HepG2 (cell line): ENCODE results near the gene NPC1. TPM values are rescaled to one million over a fixed set of nuclear protein-coding genes. Genes with fewer than 3 reads are reported as not detected.

Source experiments
- ARNTL ChIP-seq: sonication (generic); formaldehyde crosslinking; IDR thresholded peaks from 2 replicates; pipeline ENCODE4 v1.4.0; 2020; ENCODE audit warnings: mild to moderate bottlenecking, missing genetic modification reagents
- CHCHD3 ChIP-seq: sonication (generic); formaldehyde crosslinking; IDR thresholded peaks from 2 replicates; pipeline ENCODE4 v1.8.0; 2022; ENCODE audit warnings: mild to moderate bottlenecking, missing genetic modification reagents, moderate library complexity
- HOXA7 ChIP-seq: sonication (generic); formaldehyde crosslinking; IDR thresholded peaks from 2 replicates; pipeline ENCODE4 v1.8.1; 2022; ENCODE audit warnings: mild to moderate bottlenecking, missing genetic modification reagents, moderate library complexity
- HOXA9 ChIP-seq: sonication (generic); formaldehyde crosslinking; IDR thresholded peaks from 2 replicates; pipeline ENCODE4 v1.8.1; 2022; ENCODE audit warnings: missing genetic modification reagents, mild to moderate bottlenecking, moderate library complexity, borderline replicate concordance
- KDM2A ChIP-seq: sonication (generic); formaldehyde crosslinking; IDR thresholded peaks from 2 replicates; pipeline ENCODE4 v1.4.0; 2020; ENCODE audit warnings: low read depth, missing genetic modification reagents, borderline replicate concordance
- KDM5A ChIP-seq: fragments of 200-600 bp; sonication (generic); IDR thresholded peaks from 2 replicates; pipeline ENCODE4 v1.7.0; 2018; ENCODE audit warnings: antibody characterized with exemption, mild to moderate bottlenecking, low read length, borderline replicate concordance
- MED1 ChIP-seq: sonication (generic); formaldehyde crosslinking; IDR thresholded peaks from 2 replicates; pipeline ENCODE4 v1.4.0; 2020; ENCODE audit warnings: missing genetic modification reagents
- MYNN ChIP-seq: sonication (generic); formaldehyde crosslinking; IDR thresholded peaks from 2 replicates; pipeline ENCODE4 v1.4.0; 2020; ENCODE audit warnings: mild to moderate bottlenecking, low read depth, missing genetic modification reagents
- PCBP2 ChIP-seq: fragments of 200-400 bp; formaldehyde crosslinking; optimal IDR thresholded peaks from 2 replicates; pipeline ENCODE3; 2018; ENCODE audit warnings: low read length, low read depth; ENCODE audit not compliant: poor library complexity, severe bottlenecking
- TEAD2 ChIP-seq: sonication (generic); formaldehyde crosslinking; IDR thresholded peaks from 2 replicates; pipeline ENCODE4 v1.9.0; 2021; ENCODE audit warnings: missing genetic modification reagents
- YEATS2 ChIP-seq: sonication (generic); formaldehyde crosslinking; IDR thresholded peaks from 2 replicates; pipeline ENCODE4 v1.4.0; 2020; ENCODE audit warnings: missing genetic modification reagents, borderline replicate concordance
- ZBTB42 ChIP-seq: sonication (generic); formaldehyde crosslinking; IDR thresholded peaks from 2 replicates; pipeline ENCODE4 v1.5.0; 2020; ENCODE audit warnings: mild to moderate bottlenecking, missing genetic modification reagents
- ZFP36L2 ChIP-seq: sonication (generic); formaldehyde crosslinking; IDR thresholded peaks from 2 replicates; pipeline ENCODE4 v1.4.0; 2020; ENCODE audit warnings: missing genetic modification reagents
- ZNF552 ChIP-seq: sonication (generic); formaldehyde crosslinking; IDR thresholded peaks from 2 replicates; pipeline ENCODE4 v1.9.0; 2022; ENCODE audit warnings: missing genetic modification reagents, mild to moderate bottlenecking, borderline replicate concordance
- ZSCAN22 ChIP-seq: sonication (generic); formaldehyde crosslinking; IDR thresholded peaks from 2 replicates; pipeline ENCODE4 v1.4.0; 2020; ENCODE audit warnings: mild to moderate bottlenecking, missing genetic modification reagents
- polyA plus RNA-seq, 8 experiments: library from polyadenylated mRNA; depleted of rRNA in 3 of 8; stranded (reverse) in 7 of 8; unstranded in 1 of 8; fragments of >200 nt; fragmentation: Illumina TruSeq in 4 of 8; extraction: Trizol in 4 of 8; gene quantifications; 2 replicates each; pipeline versions ENCODE4 v1.2.1 to v1.2.3, GENCODE V29; 2011 to 2016; ENCODE audit warnings: low read depth in 4 of 8, missing spikeins in 1 of 8, mixed read lengths in 1 of 8; ENCODE audit not compliant: insufficient read depth in 1 of 8
- total RNA-seq, 5 experiments: library from RNA; depleted of rRNA; stranded (reverse); fragments of >200 nt; fragmentation: Illumina TruSeq; extraction: Trizol; gene quantifications; 2 replicates each; pipeline ENCODE4 v1.2.3, GENCODE V29; 2016; ENCODE audit warnings: low read depth in 1 of 5
- TF ChIP-seq, protein P1 (sequence below): sonication (generic); formaldehyde crosslinking; IDR thresholded peaks from 2 replicates; pipeline ENCODE4 v1.8.1; 2022; ENCODE audit warnings: low read depth, mild to moderate bottlenecking, missing genetic modification reagents
- TF ChIP-seq, protein P2 (sequence below): sonication (generic); formaldehyde crosslinking; IDR thresholded peaks from 2 replicates; pipeline ENCODE4 v1.5.0; 2020; ENCODE audit warnings: missing genetic modification reagents
- TF ChIP-seq, protein P3 (sequence below): sonication (generic); formaldehyde crosslinking; IDR thresholded peaks from 2 replicates; pipeline ENCODE4 v1.8.0; 2022; ENCODE audit warnings: missing genetic modification reagents, mild to moderate bottlenecking, borderline replicate concordance
- TF ChIP-seq, protein P4 (sequence below): sonication (generic); formaldehyde crosslinking; IDR thresholded peaks from 2 replicates; pipeline ENCODE4 v1.8.0; 2022; ENCODE audit warnings: mild to moderate bottlenecking, missing genetic modification reagents, borderline replicate concordance
- TF ChIP-seq, protein P5 (sequence below): sonication (generic); formaldehyde crosslinking; conservative IDR thresholded peaks from 2 replicates; pipeline ENCODE4 v1.8.0; 2022; ENCODE audit warnings: low read depth, missing genetic modification reagents
- TF ChIP-seq, protein P6 (sequence below): sonication (generic); formaldehyde crosslinking; IDR thresholded peaks from 2 replicates; pipeline ENCODE4 v1.5.1; 2020; ENCODE audit warnings: missing genetic modification reagents, mild to moderate bottlenecking, borderline replicate concordance

Gene NPC1
- total and polyA plus RNA-seq, 2 of the 13 experiments (the other 11 are each of a cell fraction or from before 2014, with no cell fraction given) = 46.5 to 114 TPM

DNA sequence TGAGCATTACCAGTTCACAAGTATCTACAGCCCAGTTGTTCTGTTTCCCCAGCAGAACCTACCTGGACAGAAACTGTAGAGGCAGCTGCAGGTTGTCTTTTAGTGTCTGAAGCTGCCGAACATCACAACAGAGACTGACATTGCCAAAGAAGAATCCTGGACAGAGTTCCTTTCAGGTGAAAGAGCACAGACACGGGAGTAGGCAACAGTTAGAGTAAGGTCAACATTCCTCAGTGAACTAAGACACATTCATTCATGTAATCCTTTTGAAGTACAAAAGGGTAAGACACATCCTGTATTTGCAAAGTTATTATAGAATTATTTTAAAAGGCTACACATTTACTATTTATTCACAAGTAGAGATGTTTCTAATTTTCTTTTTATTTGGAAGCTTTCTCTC, 14.3 kb downstream of the NPC1 start (continued):
- TF ChIP-seq, protein P1, sequence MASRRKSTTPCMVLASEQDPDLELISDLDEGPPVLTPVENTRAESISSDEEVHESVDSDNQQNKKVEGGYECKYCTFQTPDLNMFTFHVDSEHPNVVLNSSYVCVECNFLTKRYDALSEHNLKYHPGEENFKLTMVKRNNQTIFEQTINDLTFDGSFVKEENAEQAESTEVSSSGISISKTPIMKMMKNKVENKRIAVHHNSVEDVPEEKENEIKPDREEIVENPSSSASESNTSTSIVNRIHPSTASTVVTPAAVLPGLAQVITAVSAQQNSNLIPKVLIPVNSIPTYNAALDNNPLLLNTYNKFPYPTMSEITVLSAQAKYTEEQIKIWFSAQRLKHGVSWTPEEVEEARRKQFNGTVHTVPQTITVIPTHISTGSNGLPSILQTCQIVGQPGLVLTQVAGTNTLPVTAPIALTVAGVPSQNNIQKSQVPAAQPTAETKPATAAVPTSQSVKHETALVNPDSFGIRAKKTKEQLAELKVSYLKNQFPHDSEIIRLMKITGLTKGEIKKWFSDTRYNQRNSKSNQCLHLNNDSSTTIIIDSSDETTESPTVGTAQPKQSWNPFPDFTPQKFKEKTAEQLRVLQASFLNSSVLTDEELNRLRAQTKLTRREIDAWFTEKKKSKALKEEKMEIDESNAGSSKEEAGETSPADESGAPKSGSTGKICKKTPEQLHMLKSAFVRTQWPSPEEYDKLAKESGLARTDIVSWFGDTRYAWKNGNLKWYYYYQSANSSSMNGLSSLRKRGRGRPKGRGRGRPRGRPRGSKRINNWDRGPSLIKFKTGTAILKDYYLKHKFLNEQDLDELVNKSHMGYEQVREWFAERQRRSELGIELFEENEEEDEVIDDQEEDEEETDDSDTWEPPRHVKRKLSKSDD = no peak
- TF ChIP-seq, protein P2, sequence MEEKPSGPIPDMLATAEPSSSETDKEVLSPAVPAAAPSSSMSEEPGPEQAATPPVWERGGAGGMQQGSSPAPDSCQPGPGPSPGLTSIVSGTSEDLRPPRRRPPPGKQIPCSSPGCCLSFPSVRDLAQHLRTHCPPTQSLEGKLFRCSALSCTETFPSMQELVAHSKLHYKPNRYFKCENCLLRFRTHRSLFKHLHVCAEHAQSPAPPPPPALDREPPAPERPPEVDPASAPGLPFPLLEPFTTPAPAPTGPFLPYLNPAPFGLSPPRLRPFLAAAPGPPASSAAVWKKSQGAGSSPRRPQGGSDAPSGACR = no peak
- TF ChIP-seq ARNTL (CRISPR knock-in tag) = no peak
- TF ChIP-seq KDM2A (CRISPR knock-in tag) = no peak
- no peak for TF ChIP-seq TEAD2 (CRISPR knock-in tag)
- TF ChIP-seq MYNN = no peak
- no peak for TF ChIP-seq KDM5A
- no peak for TF ChIP-seq PCBP2
- no peak for TF ChIP-seq CHCHD3 (CRISPR knock-in tag)
- TF ChIP-seq, protein P3, sequence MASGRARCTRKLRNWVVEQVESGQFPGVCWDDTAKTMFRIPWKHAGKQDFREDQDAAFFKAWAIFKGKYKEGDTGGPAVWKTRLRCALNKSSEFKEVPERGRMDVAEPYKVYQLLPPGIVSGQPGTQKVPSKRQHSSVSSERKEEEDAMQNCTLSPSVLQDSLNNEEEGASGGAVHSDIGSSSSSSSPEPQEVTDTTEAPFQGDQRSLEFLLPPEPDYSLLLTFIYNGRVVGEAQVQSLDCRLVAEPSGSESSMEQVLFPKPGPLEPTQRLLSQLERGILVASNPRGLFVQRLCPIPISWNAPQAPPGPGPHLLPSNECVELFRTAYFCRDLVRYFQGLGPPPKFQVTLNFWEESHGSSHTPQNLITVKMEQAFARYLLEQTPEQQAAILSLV = no peak
- no peak for TF ChIP-seq ZNF552 (CRISPR knock-in tag)
- TF ChIP-seq ZSCAN22 (CRISPR knock-in tag) = no peak
- TF ChIP-seq ZBTB42 (CRISPR knock-in tag) = no peak
- TF ChIP-seq, protein P4, sequence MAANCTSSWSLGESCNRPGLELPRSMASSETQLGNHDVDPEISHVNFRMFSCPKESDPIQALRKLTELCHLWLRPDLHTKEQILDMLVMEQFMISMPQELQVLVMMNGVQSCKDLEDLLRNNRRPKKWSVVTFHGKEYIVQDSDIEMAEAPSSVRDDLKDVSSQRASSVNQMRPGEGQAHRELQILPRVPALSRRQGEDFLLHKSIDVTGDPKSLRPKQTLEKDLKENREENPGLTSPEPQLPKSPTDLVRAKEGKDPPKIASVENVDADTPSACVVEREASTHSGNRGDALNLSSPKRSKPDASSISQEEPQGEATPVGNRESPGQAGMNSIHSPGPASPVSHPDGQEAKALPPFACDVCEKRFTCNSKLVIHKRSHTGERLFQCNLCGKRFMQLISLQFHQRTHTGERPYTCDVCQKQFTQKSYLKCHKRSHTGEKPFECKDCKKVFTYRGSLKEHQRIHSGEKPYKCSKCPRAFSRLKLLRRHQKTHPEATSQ (CRISPR knock-in tag) = no peak
- TF ChIP-seq, protein P5, sequence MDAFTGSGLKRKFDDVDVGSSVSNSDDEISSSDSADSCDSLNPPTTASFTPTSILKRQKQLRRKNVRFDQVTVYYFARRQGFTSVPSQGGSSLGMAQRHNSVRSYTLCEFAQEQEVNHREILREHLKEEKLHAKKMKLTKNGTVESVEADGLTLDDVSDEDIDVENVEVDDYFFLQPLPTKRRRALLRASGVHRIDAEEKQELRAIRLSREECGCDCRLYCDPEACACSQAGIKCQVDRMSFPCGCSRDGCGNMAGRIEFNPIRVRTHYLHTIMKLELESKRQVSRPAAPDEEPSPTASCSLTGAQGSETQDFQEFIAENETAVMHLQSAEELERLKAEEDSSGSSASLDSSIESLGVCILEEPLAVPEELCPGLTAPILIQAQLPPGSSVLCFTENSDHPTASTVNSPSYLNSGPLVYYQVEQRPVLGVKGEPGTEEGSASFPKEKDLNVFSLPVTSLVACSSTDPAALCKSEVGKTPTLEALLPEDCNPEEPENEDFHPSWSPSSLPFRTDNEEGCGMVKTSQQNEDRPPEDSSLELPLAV (CRISPR knock-in tag) = no peak
- TF ChIP-seq MED1 (CRISPR knock-in tag) = peak; percentile 63
- TF ChIP-seq HOXA7 = no peak
- no peak for TF ChIP-seq YEATS2 (CRISPR knock-in tag)
- TF ChIP-seq, protein P6, sequence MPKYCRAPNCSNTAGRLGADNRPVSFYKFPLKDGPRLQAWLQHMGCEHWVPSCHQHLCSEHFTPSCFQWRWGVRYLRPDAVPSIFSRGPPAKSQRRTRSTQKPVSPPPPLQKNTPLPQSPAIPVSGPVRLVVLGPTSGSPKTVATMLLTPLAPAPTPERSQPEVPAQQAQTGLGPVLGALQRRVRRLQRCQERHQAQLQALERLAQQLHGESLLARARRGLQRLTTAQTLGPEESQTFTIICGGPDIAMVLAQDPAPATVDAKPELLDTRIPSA (CRISPR knock-in tag) = no peak
- TF ChIP-seq ZFP36L2 (CRISPR knock-in tag) = no peak
- no peak for TF ChIP-seq HOXA9 (CRISPR knock-in tag)
